Hepatocyte (in vitro differentiated cells): ENCODE results near the gene OR13A1. TPM values are rescaled to one million over a fixed set of nuclear protein-coding genes. Genes with fewer than 3 reads are reported as not detected.
"Not testable (repeated sequence)": the region's sequence is repeated elsewhere in the genome, so short reads cannot be mapped to it uniquely, and the experiment has no call there.

ENCODE experiments used
- DNase-seq: peaks from one replicate; pipeline ENCODE4 v3.0.0-alpha.2; 2016; ENCODE audit warnings: low spot score
- H2AFZ ChIP-seq: fragments of 200-600 bp; sonication (generic); 2 replicates; pipeline ENCODE4 v1.6.0; 2016; ENCODE audit warnings: antibody characterized with exemption, mild to moderate bottlenecking
- H3K27ac ChIP-seq: fragments of 200-600 bp; sonication (generic); 2 replicates; pipeline ENCODE4 v1.5.1; 2016; ENCODE audit warnings: mild to moderate bottlenecking
- H3K27me3 ChIP-seq: fragments of 200-600 bp; sonication (generic); 2 replicates; pipeline ENCODE4 v1.6.1; 2016
- H3K36me3 ChIP-seq: fragments of 200-600 bp; sonication (generic); replicated peaks from 2 replicates; pipeline ENCODE4 v1.5.1; 2016; ENCODE audit warnings: low read depth; ENCODE audit not compliant: insufficient read depth
- H3K4me1 ChIP-seq: fragments of 200-600 bp; sonication (generic); 2 replicates; pipeline ENCODE4 v1.5.1; 2016; ENCODE audit warnings: mild to moderate bottlenecking, moderate library complexity; ENCODE audit not compliant: insufficient read depth
- H3K4me2 ChIP-seq: fragments of 200-600 bp; sonication (generic); 2 replicates; pipeline ENCODE4 v1.6.0; 2016
- H3K4me3 ChIP-seq: fragments of 200-600 bp; sonication (generic); 2 replicates; pipeline ENCODE4 v1.5.1; 2016; ENCODE audit warnings: mild to moderate bottlenecking
- H3K79me2 ChIP-seq: fragments of 200-600 bp; sonication (generic); 2 replicates; pipeline ENCODE4 v1.6.0; 2017; ENCODE audit warnings: mild to moderate bottlenecking
- H3K9me2 ChIP-seq: fragments of 200-600 bp; sonication (generic); replicated peaks from 2 replicates; pipeline ENCODE4 v1.6.0; 2017; ENCODE audit warnings: mild to moderate bottlenecking; ENCODE audit not compliant: insufficient read depth
- H3K9me3 ChIP-seq: fragments of 200-600 bp; sonication (generic); 2 replicates; pipeline ENCODE4 v1.5.1; 2016; ENCODE audit warnings: low read depth, mild to moderate bottlenecking
- H4K20me1 ChIP-seq: fragments of 200-600 bp; sonication (generic); 2 replicates; pipeline ENCODE4 v1.6.0; 2016; ENCODE audit warnings: mild to moderate bottlenecking; ENCODE audit not compliant: insufficient read depth, poor library complexity, severe bottlenecking
- EZH2 ChIP-seq: fragments of 200-600 bp; sonication (generic); IDR thresholded peaks from 2 replicates; pipeline ENCODE4 v1.6.1; 2016; ENCODE audit warnings: antibody characterized with exemption, mild to moderate bottlenecking, borderline replicate concordance
- EZH2phosphoT487 ChIP-seq: fragments of 200-600 bp; sonication (generic); IDR thresholded peaks from one replicate; pipeline ENCODE4 v1.6.1; 2018; ENCODE audit warnings: antibody characterized with exemption, mild to moderate bottlenecking, low read depth, moderate library complexity; ENCODE audit not compliant: unreplicated experiment, severe bottlenecking
- WGBS: methylation state at CpG from one replicate; pipeline ENCODE4 v1.1.6; 2016; ENCODE audit warnings: low lambda C conversion rate; ENCODE audit errors: missing lambda C conversion rate; 5-methylcytosine and 5-hydroxymethylcytosine counted together
- polyA plus RNA-seq: library from polyadenylated mRNA; unstranded; fragments of >200 nt; fragmentation: Nextera tagmentation; extraction: Ambion mirVana; gene quantifications from 2 replicates; pipeline ENCODE4 v1.2.1, GENCODE V29; 2016
- total RNA-seq: library from RNA; depleted of rRNA; stranded (reverse); fragments of >200 nt; gene quantifications from 2 replicates; pipeline ENCODE4 v1.2.3, GENCODE V29; 2014
- TF ChIP-seq, protein P1 (sequence below): fragments of 200-600 bp; sonication (generic); IDR thresholded peaks from 2 replicates; pipeline ENCODE4 v1.5.1; 2016; ENCODE audit warnings: antibody characterized with exemption, mild to moderate bottlenecking; ENCODE audit not compliant: poor library complexity

The OR13A1 gene
- total and polyA plus RNA-seq, 2 experiments from 2014 or later, result 0.37 TPM; not detected in 1

DNA sequence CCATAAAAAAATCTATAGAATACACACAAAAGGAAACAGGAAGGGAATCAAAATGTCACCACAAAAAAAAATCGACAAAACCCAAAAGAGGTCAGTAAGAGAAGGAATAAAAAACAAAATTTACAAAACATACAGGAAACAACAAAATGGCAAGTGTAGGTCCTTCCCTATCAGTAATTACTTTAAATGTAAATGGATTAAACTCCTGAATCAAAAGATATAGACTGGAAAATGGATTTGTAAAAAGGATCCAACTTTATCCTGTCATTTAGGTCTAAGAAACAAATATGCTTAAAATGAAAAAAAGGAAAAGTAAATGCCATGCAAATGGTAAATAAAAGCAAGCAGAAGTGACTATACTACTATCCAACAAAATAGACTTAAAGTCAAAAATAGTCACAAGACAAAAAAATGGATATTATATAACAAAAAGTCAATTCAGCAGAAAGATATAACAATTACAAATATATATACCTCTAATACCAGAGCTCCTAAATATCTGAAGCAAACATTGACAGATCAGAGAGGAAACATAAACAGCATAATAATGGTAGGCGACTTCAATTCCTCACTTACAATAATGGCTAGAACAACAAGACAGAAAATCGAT is 2.0 kb downstream of the OR13A1 start:
- no peaks in the 10 kb centered on the region for H4K20me1 ChIP-seq
- no peak for DNase-seq
- no peaks in the 10 kb centered on the region for H3K27me3 ChIP-seq
- H3K9me3 ChIP-seq, result no peaks in the 10 kb centered on the region
- no peak overlapping the region for H3K4me2 ChIP-seq
- no peaks in the 10 kb centered on the region for H3K79me2 ChIP-seq
- H3K4me3 ChIP-seq, result no peak overlapping the region
- H3K36me3 ChIP-seq, result no peaks in the 10 kb centered on the region
- H2AFZ ChIP-seq, result no peak overlapping the region
- no peaks in the 10 kb centered on the region for H3K4me1 ChIP-seq
- 92% methylated on average over 3 of the region's 3 CpGs for WGBS
- TF ChIP-seq EZH2phosphoT487, result no peak
- TF ChIP-seq, protein P1, sequence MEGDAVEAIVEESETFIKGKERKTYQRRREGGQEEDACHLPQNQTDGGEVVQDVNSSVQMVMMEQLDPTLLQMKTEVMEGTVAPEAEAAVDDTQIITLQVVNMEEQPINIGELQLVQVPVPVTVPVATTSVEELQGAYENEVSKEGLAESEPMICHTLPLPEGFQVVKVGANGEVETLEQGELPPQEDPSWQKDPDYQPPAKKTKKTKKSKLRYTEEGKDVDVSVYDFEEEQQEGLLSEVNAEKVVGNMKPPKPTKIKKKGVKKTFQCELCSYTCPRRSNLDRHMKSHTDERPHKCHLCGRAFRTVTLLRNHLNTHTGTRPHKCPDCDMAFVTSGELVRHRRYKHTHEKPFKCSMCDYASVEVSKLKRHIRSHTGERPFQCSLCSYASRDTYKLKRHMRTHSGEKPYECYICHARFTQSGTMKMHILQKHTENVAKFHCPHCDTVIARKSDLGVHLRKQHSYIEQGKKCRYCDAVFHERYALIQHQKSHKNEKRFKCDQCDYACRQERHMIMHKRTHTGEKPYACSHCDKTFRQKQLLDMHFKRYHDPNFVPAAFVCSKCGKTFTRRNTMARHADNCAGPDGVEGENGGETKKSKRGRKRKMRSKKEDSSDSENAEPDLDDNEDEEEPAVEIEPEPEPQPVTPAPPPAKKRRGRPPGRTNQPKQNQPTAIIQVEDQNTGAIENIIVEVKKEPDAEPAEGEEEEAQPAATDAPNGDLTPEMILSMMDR, result no peak
- no peak for TF ChIP-seq EZH2
- no peaks in the 10 kb centered on the region for H3K9me2 ChIP-seq
- no peak overlapping the region for H3K27ac ChIP-seq

DNA sequence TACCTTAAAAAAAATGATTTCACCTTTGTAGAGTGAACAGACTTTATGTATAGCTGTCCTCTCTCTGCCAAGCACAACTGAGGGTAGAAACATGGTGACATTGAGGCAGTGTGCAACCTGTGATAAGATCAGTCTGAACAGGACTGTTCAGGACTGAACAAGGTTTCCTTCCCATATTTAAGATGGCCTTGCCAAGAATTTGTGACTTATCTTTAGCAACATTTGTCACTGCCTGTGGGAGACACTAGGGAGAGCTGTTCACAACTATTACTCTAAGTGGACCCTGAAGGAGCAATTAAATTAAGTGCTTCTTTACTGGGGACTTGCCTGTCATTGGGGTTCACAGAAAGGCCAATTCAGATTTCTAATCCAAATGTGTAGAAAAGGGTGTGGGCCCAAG is 6.7 kb downstream of the OR13A1 start:
- Histone ChIP-seq H3K9me3 (no peaks in the 10 kb centered on the region), H3K79me2 (no peaks in the 10 kb centered on the region), H2AFZ (no peak overlapping the region), H3K27me3 (no peaks in the 10 kb centered on the region), H4K20me1 (no peaks in the 10 kb centered on the region), H3K4me2 (no peak overlapping the region), H3K4me1 (no peaks in the 10 kb centered on the region), H3K36me3 (no peaks in the 10 kb centered on the region), H3K27ac (no peak overlapping the region), H3K4me3 (no peak overlapping the region), H3K9me2 (no peaks in the 10 kb centered on the region)
- TF ChIP-seq EZH2 (no peak), EZH2phosphoT487 (no peak)
- TF ChIP-seq, protein P1, result no peak
- peak; percentile 8 for DNase-seq

DNA sequence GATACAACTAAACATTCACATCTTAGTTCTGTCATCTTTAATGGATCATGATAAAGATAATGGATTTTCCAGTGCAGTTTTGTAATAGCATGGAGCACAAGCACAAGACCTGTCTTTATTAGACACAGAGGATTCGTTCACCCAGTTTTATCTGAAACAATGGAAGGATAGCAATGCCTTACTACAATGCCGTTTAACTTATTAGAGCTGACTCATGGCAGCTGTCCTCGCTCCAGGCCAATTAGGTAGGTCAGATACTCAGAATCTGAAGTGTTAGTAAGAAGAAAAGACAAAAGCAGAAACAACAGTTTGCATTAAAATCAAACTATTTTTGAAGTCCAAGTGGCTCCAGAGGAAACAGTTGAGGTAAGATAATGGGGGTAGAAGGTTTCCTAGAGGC is 12.8 kb downstream of the OR13A1 start:
- H3K27ac ChIP-seq, result no peak overlapping the region
- no peak overlapping the region for H3K4me2 ChIP-seq
- no peaks in the 10 kb centered on the region for H4K20me1 ChIP-seq
- H3K79me2 ChIP-seq, result no peaks in the 10 kb centered on the region
- TF ChIP-seq EZH2phosphoT487 (no peak), EZH2 (no peak)
- TF ChIP-seq, protein P1, result no peak
- no peaks in the 10 kb centered on the region for H3K27me3 ChIP-seq
- 77% methylated on average over 3 of the region's 3 CpGs for whole genome bisulfite sequencing
- no peak overlapping the region for H3K4me3 ChIP-seq
- H2AFZ ChIP-seq, result no peak overlapping the region
- no peaks in the 10 kb centered on the region for H3K9me3 ChIP-seq
- no peaks in the 10 kb centered on the region for H3K36me3 ChIP-seq
- no peaks in the 10 kb centered on the region for H3K9me2 ChIP-seq
- H3K4me1 ChIP-seq, result no peaks in the 10 kb centered on the region
- DNase-seq, result no peak

DNA sequence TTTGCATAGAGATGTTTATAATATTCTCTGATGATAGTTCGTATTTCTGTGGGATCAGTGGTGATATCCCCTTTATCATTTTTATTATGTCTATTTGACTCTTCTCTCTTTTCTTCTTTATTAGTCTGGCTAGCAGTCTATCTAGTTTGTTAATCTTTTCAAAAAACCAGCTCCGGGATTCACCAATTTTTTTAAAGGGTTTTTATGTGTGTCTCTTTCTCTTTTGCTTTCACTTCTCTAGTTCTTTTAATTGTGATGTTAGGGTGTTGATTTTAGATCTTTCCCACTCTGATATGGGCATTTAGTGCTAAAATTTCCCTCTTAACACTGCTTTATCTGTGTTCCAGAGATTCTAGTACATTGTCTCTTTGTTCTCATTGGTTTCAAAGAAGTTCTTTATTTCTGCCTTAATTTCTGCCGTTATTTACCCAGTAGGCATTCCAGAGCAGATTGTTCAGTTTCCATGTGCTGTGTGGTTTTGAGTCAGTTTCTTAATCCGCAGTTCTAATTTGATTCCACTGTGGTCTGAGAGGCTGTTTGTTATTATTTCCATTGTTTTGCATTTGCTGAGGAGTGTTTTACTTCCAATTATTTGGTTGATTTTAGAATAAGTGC is 17.0 kb downstream of the OR13A1 start:
- not testable (repeated sequence) for H3K79me2 ChIP-seq, H3K4me2 ChIP-seq, H3K4me3 ChIP-seq, H4K20me1 ChIP-seq, H3K27ac ChIP-seq, H3K4me1 ChIP-seq, H3K36me3 ChIP-seq, DNase-seq, H3K9me3 ChIP-seq, H3K27me3 ChIP-seq, H2AFZ ChIP-seq, H3K9me2 ChIP-seq
- WGBS, result 86% methylated on average over 4 of the region's 4 CpGs
